Measurements from ENCODE around the gene E2F4. TPM values are rescaled to one million over a fixed set of nuclear protein-coding genes. Genes with fewer than 3 reads are reported as not detected.

Gene E2F4
- total and polyA plus RNA-seq, 2 experiments from 2014 or later = 67.0 to 135 TPM

DNA sequence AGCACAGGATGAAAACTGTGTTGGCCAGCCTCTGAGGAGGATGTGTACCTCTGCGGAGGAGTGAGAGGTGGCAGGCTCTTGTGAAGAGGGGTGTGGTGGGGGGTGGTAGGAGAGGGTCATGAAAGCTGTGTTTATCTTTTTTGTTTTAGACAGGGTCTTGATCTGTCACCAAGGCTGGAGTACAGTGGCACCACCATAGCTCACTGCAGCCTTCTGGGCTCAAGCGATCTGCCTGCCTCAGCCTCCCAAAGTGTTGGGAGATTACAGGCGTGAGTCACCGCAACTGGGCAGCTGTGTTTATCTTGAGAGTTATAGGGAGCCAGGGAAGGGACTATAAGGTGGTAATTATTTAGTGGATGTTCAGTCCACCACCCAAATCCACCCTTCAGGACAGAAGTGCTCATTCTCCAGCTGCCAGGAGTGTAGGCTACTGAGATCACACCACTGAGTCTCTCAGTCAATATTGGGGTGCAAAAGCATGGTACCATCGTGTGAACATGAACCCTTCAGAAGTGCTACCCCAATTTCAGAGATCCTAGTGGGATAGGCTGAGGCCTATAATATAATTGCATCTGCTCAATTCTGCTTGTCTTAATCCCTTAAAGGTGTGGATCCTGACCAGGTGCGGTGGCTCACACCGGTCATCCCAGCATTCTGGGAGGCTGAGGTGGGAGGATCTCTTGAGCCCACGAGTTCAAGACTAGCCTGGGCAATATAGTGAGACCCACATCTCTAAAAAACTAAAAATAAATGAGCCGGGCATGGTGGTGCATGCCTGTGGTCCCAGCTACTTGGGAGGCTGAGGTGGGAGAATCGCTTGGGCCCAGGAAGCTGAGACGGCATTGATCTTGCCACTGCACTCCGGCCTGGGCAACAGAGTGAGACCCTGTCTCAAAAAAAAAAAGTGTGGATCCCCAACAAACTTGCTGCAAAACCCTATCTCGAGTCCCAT is 1.2 kb upstream of the E2F4 start:
- H3F3A ChIP-seq (replicated peaks; ENCODE audit: low read depth) = 0 out of 2 replicates have a peak, but pooled peaks cover 6% of the 10 kb centered on the region
- no peak overlapping the region for H3K27ac ChIP-seq (ENCODE audit: low read depth)
- H3K79me2 ChIP-seq (replicated peaks; ENCODE audit: insufficient read depth) = peaks cover 21% of the 10 kb centered on the region
- H4K20me1 ChIP-seq (replicated peaks; ENCODE audit: insufficient read depth) = peaks cover 18% of the 10 kb centered on the region
- no peaks in the 10 kb centered on the region for H3K9me3 Mint-ChIP-seq
- H3K4me2 ChIP-seq = no peak overlapping the region
- TF ChIP-seq REST (IDR thresholded peaks at IDR 0.05; ENCODE audit: unreplicated experiment) = no peak
- TF ChIP-seq POLR2AphosphoS5 (IDR thresholded peaks at IDR 0.05; ENCODE audit: low read depth) = no peak
- no peak for TF ChIP-seq ZNF331 (CRISPR knock-in tag; IDR thresholded peaks at IDR 0.05; ENCODE audit: low read depth)
- TF ChIP-seq CREB1 (CRISPR knock-in tag; IDR thresholded peaks at IDR 0.05; ENCODE audit: low read depth) = no peak
- no peak for TF ChIP-seq ZNF114 (CRISPR knock-in tag; IDR thresholded peaks at IDR 0.05)
- no peak for TF ChIP-seq EZH2phosphoT487 (IDR thresholded peaks at IDR 0.05; ENCODE audit: unreplicated experiment)
- TF ChIP-seq NANOG (IDR thresholded peaks at IDR 0.05; ENCODE audit: borderline replicate concordance) = no peak
- TF ChIP-seq STAT1 (IDR thresholded peaks at IDR 0.05; ENCODE audit: unreplicated experiment) = no peak
- no peak for TF ChIP-seq JUNB (IDR thresholded peaks at IDR 0.05; ENCODE audit: unreplicated experiment)
- TF ChIP-seq, protein P1, sequence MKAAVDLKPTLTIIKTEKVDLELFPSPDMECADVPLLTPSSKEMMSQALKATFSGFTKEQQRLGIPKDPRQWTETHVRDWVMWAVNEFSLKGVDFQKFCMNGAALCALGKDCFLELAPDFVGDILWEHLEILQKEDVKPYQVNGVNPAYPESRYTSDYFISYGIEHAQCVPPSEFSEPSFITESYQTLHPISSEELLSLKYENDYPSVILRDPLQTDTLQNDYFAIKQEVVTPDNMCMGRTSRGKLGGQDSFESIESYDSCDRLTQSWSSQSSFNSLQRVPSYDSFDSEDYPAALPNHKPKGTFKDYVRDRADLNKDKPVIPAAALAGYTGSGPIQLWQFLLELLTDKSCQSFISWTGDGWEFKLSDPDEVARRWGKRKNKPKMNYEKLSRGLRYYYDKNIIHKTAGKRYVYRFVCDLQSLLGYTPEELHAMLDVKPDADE (IDR thresholded peaks at IDR 0.05) = no peak
- no peak for TF ChIP-seq ZNF462 (CRISPR knock-in tag; IDR thresholded peaks at IDR 0.05)
- TF ChIP-seq EZH2 (IDR thresholded peaks at IDR 0.05; ENCODE audit: low read depth, unreplicated experiment) = no peak
- TF ChIP-seq, protein P2, sequence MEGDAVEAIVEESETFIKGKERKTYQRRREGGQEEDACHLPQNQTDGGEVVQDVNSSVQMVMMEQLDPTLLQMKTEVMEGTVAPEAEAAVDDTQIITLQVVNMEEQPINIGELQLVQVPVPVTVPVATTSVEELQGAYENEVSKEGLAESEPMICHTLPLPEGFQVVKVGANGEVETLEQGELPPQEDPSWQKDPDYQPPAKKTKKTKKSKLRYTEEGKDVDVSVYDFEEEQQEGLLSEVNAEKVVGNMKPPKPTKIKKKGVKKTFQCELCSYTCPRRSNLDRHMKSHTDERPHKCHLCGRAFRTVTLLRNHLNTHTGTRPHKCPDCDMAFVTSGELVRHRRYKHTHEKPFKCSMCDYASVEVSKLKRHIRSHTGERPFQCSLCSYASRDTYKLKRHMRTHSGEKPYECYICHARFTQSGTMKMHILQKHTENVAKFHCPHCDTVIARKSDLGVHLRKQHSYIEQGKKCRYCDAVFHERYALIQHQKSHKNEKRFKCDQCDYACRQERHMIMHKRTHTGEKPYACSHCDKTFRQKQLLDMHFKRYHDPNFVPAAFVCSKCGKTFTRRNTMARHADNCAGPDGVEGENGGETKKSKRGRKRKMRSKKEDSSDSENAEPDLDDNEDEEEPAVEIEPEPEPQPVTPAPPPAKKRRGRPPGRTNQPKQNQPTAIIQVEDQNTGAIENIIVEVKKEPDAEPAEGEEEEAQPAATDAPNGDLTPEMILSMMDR (conservative IDR thresholded peaks at IDR 0.05; ENCODE audit: low read depth in 2 of 2) = no peak
- peaks cover 11% of the 10 kb centered on the region; the same call in 1 of the 2 replicates for H3K4me1 ChIP-seq (ENCODE audit: insufficient read depth)
- H3K36me3 ChIP-seq (ENCODE audit: insufficient read depth) = peaks cover 8% of the 10 kb centered on the region; the same call in 1 of the 2 replicates
- ATAC-seq (no peak), DNase-seq (ENCODE audit: low spot score) (no peak)
- peaks cover 25% of the 10 kb centered on the region for H3K36me3 Mint-ChIP-seq (ENCODE audit: low read depth)
- no peak overlapping the region; the same call in 1 of the 2 replicates for H3K27ac Mint-ChIP-seq
- no peaks in the 10 kb centered on the region for H3K9me2 ChIP-seq (ENCODE audit: insufficient read depth)
- H3K27me3 ChIP-seq (ENCODE audit: insufficient read depth) = peaks cover 11% of the 10 kb centered on the region
- no peak overlapping the region for H3K4me3 ChIP-seq
- H3K4me3 Mint-ChIP-seq = peak overlapping the region; percentile 93; the same call in 1 of the 3 replicates
- H3K4me1 Mint-ChIP-seq = peaks cover 26% of the 10 kb centered on the region
- peaks cover 18% of the 10 kb centered on the region for H3K27me3 Mint-ChIP-seq (ENCODE audit: insufficient read depth, low read depth, poor library complexity)
- no peak overlapping the region; the same call in 1 of the 2 replicates for H2AFZ ChIP-seq
